HepG2 (cell line): ENCODE measurements around the gene CYB5A. TPM values are rescaled to one million over a fixed set of nuclear protein-coding genes. Genes with fewer than 3 reads are reported as not detected.

Experiments used
- DPF2 ChIP-seq: sonication (generic); formaldehyde crosslinking; IDR thresholded peaks from 2 replicates; pipeline ENCODE4 v1.4.0; 2020; ENCODE audit warnings: mild to moderate bottlenecking, low read depth, missing genetic modification reagents, borderline replicate concordance
- KLF16 ChIP-seq, 2 experiments: sonication (generic) in 1 of 2; formaldehyde crosslinking in 1 of 2; IDR thresholded peaks; 2 replicates each; pipeline versions ENCODE4 v1.6.1 to v1.8.0; 2016 to 2023; ENCODE audit warnings: missing genetic modification reagents in 2 of 2, missing compliant biosample characterization in 1 of 2
- MIXL1 ChIP-seq: IDR thresholded peaks from 2 replicates; pipeline ENCODE4 v1.6.1; 2016
- NFYB ChIP-seq: sonication (generic); formaldehyde crosslinking; IDR thresholded peaks from 2 replicates; pipeline ENCODE4 v1.4.0; 2020; ENCODE audit warnings: missing genetic modification reagents
- PHB2 ChIP-seq: fragments of 450-650 bp; IDR thresholded peaks from 2 replicates; pipeline ENCODE4 v1.6.1; 2018; ENCODE audit not compliant: partially characterized antibody
- THAP11 ChIP-seq: IDR thresholded peaks from 2 replicates; pipeline ENCODE4 v1.6.1; 2016; ENCODE audit warnings: missing biosample characterization, missing genetic modification reagents
- YEATS4 ChIP-seq: sonication (generic); formaldehyde crosslinking; IDR thresholded peaks from 2 replicates; pipeline ENCODE4 v1.4.0; 2020; ENCODE audit warnings: missing genetic modification reagents, borderline replicate concordance
- ZNF230 ChIP-seq: sonication (generic); formaldehyde crosslinking; IDR thresholded peaks from 2 replicates; pipeline ENCODE4 v1.4.0; 2020; ENCODE audit warnings: mild to moderate bottlenecking, missing genetic modification reagents
- ZNF33A ChIP-seq: sonication (generic); formaldehyde crosslinking; IDR thresholded peaks from 2 replicates; pipeline ENCODE4 v1.5.1; 2020; ENCODE audit warnings: missing genetic modification reagents, mild to moderate bottlenecking, moderate library complexity, borderline replicate concordance
- ZNF496 ChIP-seq: sonication (generic); formaldehyde crosslinking; IDR thresholded peaks from 2 replicates; pipeline ENCODE4 v1.8.1; 2023; ENCODE audit warnings: mild to moderate bottlenecking, moderate library complexity, missing genetic modification reagents; ENCODE audit not compliant: insufficient replicate concordance
- ZNF652 ChIP-seq: IDR thresholded peaks from 2 replicates; pipeline ENCODE4 v1.6.1; 2016; ENCODE audit warnings: low read depth, borderline replicate concordance
- polyA plus RNA-seq, 8 experiments: library from polyadenylated mRNA; depleted of rRNA in 3 of 8; stranded (reverse) in 7 of 8; unstranded in 1 of 8; fragments of >200 nt; fragmentation: Illumina TruSeq in 4 of 8; extraction: Trizol in 4 of 8; gene quantifications; 2 replicates each; pipeline versions ENCODE4 v1.2.1 to v1.2.3, GENCODE V29; 2011 to 2016; ENCODE audit warnings: low read depth in 4 of 8, missing spikeins in 1 of 8, mixed read lengths in 1 of 8; ENCODE audit not compliant: insufficient read depth in 1 of 8
- total RNA-seq, 5 experiments: library from RNA; depleted of rRNA; stranded (reverse); fragments of >200 nt; fragmentation: Illumina TruSeq; extraction: Trizol; gene quantifications; 2 replicates each; pipeline ENCODE4 v1.2.3, GENCODE V29; 2016; ENCODE audit warnings: low read depth in 1 of 5
- TF ChIP-seq, protein P1 (sequence below): sonication (generic); formaldehyde crosslinking; IDR thresholded peaks from 2 replicates; pipeline ENCODE4 v1.4.0; 2020; ENCODE audit warnings: mild to moderate bottlenecking, missing genetic modification reagents, borderline replicate concordance
- TF ChIP-seq, protein P2 (sequence below): sonication (generic); formaldehyde crosslinking; IDR thresholded peaks from 2 replicates; pipeline ENCODE4 v1.5.1; 2020; ENCODE audit warnings: missing genetic modification reagents, mild to moderate bottlenecking, borderline replicate concordance
- TF ChIP-seq, protein P3 (sequence below): sonication (generic); formaldehyde crosslinking; IDR thresholded peaks from 2 replicates; pipeline ENCODE4 v1.5.0; 2020; ENCODE audit warnings: mild to moderate bottlenecking, missing genetic modification reagents, borderline replicate concordance
- TF ChIP-seq, protein P4 (sequence below): sonication (generic); formaldehyde crosslinking; IDR thresholded peaks from 2 replicates; pipeline ENCODE4 v1.4.0; 2020; ENCODE audit warnings: mild to moderate bottlenecking, missing genetic modification reagents

CYB5A gene
- total and polyA plus RNA-seq, 2 of the 13 experiments (the other 11 are each of a cell fraction or from before 2014, with no cell fraction given): 215 to 356 TPM

DNA sequence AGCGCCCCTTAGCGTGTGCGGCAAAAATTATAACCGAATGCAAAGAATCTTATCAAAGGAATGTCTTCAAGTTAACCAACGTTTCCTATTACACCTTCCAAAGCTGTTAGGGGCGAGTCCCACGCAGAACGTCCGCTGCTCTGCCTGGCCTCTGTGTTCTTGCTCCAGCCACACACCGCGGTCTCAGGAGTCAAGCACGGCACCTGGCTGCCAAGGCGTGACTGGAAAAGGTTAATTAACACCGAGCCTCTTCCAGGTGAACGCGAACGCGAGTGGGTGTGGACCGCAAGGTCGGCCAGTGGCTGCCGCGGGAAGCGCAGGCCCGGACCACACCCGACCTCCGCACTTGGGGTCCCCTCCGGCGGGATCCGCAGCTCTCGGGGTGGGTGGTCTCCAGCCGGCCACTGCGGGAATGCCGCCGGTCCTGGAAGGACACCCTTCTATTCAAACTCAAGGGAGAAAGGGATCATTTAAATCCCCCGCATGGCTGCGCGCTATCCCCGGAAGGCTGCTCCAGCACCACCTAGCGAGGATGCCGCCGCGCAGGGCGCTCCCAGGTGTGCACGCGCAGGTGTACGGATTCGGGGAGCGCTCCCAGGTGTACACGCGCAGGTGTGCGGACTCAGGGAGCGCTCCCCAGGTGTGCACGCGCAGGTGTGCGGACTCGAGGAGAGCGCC is 830 bp downstream of the CYB5A start (continued):
- TF ChIP-seq, protein P1, sequence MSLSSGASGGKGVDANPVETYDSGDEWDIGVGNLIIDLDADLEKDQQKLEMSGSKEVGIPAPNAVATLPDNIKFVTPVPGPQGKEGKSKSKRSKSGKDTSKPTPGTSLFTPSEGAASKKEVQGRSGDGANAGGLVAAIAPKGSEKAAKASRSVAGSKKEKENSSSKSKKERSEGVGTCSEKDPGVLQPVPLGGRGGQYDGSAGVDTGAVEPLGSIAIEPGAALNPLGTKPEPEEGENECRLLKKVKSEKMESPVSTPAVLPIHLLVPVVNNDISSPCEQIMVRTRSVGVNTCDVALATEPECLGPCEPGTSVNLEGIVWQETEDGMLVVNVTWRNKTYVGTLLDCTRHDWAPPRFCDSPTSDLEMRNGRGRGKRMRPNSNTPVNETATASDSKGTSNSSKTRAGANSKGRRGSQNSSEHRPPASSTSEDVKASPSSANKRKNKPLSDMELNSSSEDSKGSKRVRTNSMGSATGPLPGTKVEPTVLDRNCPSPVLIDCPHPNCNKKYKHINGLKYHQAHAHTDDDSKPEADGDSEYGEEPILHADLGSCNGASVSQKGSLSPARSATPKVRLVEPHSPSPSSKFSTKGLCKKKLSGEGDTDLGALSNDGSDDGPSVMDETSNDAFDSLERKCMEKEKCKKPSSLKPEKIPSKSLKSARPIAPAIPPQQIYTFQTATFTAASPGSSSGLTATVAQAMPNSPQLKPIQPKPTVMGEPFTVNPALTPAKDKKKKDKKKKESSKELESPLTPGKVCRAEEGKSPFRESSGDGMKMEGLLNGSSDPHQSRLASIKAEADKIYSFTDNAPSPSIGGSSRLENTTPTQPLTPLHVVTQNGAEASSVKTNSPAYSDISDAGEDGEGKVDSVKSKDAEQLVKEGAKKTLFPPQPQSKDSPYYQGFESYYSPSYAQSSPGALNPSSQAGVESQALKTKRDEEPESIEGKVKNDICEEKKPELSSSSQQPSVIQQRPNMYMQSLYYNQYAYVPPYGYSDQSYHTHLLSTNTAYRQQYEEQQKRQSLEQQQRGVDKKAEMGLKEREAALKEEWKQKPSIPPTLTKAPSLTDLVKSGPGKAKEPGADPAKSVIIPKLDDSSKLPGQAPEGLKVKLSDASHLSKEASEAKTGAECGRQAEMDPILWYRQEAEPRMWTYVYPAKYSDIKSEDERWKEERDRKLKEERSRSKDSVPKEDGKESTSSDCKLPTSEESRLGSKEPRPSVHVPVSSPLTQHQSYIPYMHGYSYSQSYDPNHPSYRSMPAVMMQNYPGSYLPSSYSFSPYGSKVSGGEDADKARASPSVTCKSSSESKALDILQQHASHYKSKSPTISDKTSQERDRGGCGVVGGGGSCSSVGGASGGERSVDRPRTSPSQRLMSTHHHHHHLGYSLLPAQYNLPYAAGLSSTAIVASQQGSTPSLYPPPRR (CRISPR knock-in tag): 0 out of 2 replicates have a peak, but pooled peaks have one; percentile 31
- TF ChIP-seq YEATS4 (0 out of 2 replicates have a peak, but pooled peaks have one; percentile 28), NFYB (no peak), ZNF33A (CRISPR knock-in tag) (no peak), PHB2 (no peak), ZNF496 (CRISPR knock-in tag) (no peak), THAP11 (CRISPR knock-in tag) (no peak), ZNF652 (CRISPR knock-in tag) (no peak), MIXL1 (CRISPR knock-in tag) (no peak), ZNF230 (CRISPR knock-in tag) (peak; percentile 47; the same call in 1 of the 2 replicates), DPF2 (CRISPR knock-in tag) (no peak), KLF16 (CRISPR knock-in tag; IDR thresholded peaks at IDR 0.05) (no peak)
- TF ChIP-seq, protein P2, sequence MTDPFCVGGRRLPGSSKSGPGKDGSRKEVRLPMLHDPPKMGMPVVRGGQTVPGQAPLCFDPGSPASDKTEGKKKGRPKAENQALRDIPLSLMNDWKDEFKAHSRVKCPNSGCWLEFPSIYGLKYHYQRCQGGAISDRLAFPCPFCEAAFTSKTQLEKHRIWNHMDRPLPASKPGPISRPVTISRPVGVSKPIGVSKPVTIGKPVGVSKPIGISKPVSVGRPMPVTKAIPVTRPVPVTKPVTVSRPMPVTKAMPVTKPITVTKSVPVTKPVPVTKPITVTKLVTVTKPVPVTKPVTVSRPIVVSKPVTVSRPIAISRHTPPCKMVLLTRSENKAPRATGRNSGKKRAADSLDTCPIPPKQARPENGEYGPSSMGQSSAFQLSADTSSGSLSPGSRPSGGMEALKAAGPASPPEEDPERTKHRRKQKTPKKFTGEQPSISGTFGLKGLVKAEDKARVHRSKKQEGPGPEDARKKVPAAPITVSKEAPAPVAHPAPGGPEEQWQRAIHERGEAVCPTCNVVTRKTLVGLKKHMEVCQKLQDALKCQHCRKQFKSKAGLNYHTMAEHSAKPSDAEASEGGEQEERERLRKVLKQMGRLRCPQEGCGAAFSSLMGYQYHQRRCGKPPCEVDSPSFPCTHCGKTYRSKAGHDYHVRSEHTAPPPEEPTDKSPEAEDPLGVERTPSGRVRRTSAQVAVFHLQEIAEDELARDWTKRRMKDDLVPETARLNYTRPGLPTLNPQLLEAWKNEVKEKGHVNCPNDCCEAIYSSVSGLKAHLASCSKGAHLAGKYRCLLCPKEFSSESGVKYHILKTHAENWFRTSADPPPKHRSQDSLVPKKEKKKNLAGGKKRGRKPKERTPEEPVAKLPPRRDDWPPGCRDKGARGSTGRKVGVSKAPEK: peak; percentile 64; the same call in 1 of the 2 replicates
- TF ChIP-seq, protein P3, sequence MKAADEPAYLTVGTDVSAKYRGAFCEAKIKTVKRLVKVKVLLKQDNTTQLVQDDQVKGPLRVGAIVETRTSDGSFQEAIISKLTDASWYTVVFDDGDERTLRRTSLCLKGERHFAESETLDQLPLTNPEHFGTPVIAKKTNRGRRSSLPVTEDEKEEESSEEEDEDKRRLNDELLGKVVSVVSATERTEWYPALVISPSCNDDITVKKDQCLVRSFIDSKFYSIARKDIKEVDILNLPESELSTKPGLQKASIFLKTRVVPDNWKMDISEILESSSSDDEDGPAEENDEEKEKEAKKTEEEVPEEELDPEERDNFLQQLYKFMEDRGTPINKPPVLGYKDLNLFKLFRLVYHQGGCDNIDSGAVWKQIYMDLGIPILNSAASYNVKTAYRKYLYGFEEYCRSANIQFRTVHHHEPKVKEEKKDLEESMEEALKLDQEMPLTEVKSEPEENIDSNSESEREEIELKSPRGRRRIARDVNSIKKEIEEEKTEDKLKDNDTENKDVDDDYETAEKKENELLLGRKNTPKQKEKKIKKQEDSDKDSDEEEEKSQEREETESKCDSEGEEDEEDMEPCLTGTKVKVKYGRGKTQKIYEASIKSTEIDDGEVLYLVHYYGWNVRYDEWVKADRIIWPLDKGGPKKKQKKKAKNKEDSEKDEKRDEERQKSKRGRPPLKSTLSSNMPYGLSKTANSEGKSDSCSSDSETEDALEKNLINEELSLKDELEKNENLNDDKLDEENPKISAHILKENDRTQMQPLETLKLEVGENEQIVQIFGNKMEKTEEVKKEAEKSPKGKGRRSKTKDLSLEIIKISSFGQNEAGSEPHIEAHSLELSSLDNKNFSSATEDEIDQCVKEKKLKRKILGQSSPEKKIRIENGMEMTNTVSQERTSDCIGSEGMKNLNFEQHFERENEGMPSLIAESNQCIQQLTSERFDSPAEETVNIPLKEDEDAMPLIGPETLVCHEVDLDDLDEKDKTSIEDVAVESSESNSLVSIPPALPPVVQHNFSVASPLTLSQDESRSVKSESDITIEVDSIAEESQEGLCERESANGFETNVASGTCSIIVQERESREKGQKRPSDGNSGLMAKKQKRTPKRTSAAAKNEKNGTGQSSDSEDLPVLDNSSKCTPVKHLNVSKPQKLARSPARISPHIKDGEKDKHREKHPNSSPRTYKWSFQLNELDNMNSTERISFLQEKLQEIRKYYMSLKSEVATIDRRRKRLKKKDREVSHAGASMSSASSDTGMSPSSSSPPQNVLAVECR: peak; percentile 48
- TF ChIP-seq, protein P4, sequence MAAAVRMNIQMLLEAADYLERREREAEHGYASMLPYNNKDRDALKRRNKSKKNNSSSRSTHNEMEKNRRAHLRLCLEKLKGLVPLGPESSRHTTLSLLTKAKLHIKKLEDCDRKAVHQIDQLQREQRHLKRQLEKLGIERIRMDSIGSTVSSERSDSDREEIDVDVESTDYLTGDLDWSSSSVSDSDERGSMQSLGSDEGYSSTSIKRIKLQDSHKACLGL: peak; percentile 25; the same call in 1 of the 2 replicates
